CD4-positive, alpha-beta T cell treated with Interleukin-6 at 100 ng/mL for 8 hours (primary cell): ENCODE measurements around the gene CTBP1.
A peak's percentile ranks its signal among the peaks of the same experiment; 100 is the strongest.

Experiments
- DNase-seq: peaks from one replicate; pipeline ENCODE4 v3.0.0-alpha.2; 2020; ENCODE audit warnings: mixed read lengths, low spot score

CTBP1 gene

DNA sequence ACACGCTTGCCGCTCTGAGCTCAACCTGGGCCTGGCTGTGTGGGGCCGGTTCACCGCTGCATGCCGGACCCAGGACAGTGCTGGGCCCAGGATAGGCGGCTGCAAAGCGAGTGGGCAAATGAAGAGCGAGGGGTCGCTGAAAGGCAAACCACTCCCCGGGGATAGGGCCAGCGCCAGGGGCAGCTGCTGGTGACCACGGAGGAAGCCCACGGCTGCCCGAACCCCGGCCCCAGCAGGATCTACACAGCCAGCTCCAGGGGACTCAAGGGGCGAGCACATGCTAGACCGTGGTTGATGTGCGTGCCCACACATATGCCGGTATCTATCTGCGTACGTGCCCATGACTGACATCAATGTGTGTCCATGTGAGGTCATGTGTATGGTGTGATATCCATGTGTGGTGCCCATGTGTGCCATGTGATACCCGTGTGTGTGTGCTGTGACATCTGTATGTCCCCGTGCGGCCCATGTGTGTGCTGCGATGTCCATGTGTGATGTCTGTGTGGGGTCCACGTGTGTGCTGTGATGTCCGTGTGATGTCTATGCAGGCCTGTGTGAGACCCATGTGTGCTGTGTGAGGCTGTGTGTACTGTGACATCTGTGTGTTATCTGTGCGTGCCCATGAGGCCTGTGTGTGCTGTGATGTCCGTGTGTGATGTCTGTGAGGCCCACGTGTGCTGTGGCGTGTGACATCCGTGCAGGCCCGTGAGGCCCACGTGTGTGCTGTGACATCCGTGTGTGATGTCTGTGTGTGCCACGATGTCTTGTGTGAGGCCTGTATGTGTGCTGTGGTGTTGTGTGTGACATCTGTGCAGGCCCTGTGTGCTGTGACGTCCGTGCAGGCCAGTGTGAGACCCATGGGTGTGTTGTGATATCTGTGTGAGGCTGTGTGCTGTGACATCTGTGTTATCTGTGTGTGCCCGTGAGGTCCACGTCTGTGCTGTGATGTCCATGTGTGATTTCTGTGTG is 24.8 kb downstream of the CTBP1 start:
- DNase-seq, result no peak

- DNase-seq, result no peak
These were observed 25.8 kb downstream of the CTBP1 start for GRCh38 chr4:1222938-1223690.

- no peak for DNase-seq
These were observed 26.7 kb downstream of the CTBP1 start for GRCh38 chr4:1222036-1222789.

GRCh38 chr4:1221155-1221870 is 27.6 kb downstream of the CTBP1 start:
- no peak for DNase-seq

GRCh38 chr4:1220566-1220965 is 28.4 kb downstream of the CTBP1 start:
- DNase-seq, result no peak

DNA sequence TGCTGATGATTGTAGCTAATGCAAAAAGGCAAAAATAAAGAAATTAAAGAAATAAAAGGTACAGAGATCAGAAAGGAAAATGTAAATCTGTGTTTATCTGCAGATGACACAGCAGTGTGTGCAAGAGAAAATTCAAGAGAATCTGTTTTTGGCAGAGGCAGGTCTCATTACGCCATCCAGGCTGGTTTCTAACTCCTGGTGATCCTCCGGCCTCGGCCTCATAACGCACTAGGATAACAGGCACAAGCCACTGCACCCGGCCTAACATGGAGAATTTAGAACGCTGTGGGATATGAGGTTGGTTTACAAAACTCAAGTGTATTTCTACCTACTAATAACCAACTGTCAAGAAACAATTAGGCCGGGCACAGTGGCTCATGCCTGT is 29.4 kb downstream of the CTBP1 start:
- DNase-seq, result no peak

DNA sequence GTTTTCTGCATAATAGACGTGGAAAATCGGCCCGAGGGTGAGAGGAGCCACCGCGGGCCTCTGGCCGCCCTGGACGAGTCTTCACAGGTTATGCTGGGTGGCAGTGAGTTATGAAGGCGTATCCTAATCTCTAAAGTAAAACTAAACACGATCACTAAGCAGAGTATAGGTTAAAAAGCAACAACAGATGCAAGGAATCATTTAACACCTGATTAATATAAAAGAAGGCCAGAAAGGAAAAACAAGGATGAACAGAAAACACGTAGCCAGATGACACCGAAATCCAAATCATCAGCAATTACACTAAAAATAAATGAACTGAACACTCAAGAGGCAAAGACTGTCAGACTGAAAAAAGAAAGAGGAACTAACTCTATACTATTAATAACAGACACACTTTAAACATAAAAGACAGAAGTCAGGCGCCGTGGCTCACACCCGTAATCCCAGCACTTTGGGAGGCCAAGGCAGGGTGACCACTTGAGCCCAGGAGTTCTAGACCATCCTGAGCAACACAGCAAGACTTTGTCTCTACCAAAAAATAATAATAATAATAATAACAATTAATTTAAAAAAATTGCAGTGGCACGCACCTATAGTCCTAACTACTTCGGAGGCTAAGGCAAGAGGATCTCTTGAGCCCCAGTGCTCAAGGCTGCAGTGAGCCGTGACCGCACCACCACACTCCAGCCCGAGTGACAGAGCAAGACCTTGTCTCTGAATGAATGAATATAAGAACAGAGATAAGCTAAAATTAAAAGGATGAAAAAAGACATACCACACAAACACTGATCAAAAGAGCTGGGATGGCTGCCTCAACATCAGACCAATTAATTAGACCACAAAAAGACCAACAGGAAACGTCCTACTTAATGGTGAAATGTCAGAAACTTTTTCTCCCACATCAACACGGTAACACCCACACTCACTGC is 30.0 kb downstream of the CTBP1 start:
- no peak for DNase-seq

DNA sequence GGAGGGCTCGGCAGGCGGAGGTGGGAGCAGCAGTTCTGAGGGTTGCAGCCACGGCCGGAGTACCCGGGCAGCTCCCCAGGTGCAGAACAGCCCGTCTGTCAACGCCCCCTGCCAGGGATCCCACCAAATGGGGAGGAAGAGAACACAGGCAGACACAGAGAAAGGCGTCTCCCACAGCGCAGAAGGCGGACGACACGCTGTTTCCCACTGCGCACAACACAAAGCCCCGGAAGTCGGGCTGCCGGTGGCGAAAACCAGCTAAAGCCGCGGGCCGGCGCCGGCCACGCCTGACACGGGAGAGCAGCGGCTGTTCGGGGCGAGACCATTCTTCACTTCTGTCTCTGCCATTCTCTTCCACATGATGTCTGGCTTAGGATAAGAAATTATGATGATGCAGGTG is 31.6 kb downstream of the CTBP1 start:
- DNase-seq, result no peak

GRCh38 chr4:1216869-1217294 is 32.0 kb downstream of the CTBP1 start:
- peak; percentile 72 for DNase-seq

- no peak for DNase-seq
These were observed 32.8 kb downstream of the CTBP1 start for GRCh38 chr4:1216076-1216614.

- DNase-seq, result no peak
These were observed 33.5 kb downstream of the CTBP1 start for GRCh38 chr4:1215141-1216075.

DNA sequence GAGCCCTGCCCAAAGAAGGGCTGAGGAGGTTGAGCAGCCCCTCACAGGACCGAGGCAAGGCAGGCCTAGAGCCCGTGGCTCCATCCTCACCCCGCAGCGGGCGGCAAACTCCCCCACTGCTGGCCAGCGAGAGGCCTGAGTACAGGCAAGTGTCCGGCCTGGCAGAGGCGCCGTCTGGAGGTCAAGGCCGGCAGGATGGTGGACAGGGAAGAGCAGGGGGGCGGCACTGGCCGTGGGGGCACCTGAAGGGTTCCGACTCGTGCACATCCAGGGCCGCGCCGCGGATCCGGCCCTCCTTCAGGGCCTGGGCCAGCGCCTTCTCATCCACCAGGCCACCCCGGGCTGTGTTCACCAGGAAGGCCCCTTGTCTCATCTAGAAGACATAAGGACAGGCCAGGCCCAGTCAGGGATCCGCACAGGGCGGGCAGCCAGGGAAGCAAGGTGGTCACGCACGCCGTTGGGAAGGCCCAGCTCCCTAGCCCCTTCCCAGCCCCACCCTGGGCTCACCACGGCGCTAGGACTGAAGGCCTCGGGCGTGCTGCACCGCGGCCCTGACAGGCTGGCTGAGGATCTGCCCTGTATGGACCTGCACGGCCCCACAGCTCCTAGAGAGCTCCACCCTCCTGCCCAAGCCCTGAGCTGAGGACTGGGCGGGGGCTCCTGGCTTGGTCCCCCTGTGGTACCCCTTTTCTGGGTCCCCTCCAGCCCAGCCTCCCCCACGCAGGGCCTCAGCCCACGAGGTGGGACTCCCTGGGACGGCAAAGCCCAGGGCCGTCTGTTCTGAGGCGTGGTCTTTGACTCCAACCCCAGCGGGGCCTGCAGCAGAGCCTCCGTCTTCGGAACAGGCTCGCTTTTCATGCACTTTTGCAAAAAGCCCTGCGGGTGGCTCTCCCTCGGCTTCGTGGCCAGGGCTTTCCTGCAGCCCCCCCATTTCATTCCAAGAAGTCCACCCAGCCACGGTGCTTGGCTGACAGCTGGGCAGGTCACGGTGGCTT is 34.5 kb downstream of the CTBP1 start:
- no peak for DNase-seq

DNA sequence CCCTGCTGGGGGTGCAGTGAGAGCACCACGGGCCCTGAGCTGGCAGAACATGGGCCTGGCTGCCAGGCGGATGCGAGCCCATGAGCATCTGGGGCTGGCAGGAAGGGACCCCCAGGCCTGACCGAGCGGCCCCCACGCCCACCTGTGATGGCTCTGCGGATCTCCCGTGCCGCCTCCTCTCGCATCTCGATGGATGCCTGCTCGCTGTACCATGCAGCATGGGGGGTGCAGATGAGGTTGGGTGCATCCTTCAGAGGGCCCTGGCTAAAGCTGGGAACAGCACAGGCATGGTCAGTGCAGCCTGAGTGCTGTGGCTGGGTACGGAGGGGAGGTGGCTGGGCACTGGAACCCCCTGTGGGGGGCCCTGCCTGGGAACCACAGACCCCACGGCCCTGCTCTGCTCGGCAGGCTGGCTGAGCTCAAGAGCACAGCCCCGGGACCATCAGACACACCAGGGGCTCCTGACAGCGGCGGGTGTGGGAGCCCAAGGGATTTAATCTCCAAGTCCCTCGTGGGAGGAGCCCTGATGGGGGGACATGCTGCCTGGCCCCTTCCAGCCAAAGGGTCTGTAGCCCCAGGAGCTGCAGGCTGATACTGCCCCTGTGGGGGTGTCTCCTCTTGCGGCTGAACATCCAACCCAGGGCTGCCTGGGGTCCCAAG is 35.5 kb downstream of the CTBP1 start:
- DNase-seq, result no peak

- DNase-seq, result no peak
These were observed 36.2 kb downstream of the CTBP1 start for GRCh38 chr4:1212546-1213335.

GRCh38 chr4:1211891-1212545 is 36.9 kb downstream of the CTBP1 start:
- DNase-seq, result no peak

DNA sequence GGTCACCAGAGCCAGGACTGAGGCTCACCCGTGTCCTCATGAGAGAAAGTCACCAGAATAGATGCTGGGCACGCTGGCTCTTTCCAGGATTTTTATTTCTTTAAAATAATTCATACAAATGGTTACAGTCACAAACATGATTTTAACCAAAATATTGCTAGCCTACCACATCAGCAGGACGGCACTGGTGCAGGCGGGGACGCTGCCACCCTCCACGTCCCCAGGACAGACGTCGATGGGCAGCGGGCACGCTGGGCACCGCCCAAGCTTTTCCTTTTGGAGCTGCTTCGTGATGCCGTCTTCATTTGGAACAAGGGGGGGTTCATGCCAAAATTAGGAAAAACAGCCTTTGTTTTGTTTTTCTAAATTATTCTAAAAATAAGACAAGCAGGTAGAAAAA is 37.6 kb downstream of the CTBP1 start:
- no peak for DNase-seq
